ENCODE results near the gene CYLD.

DNA sequence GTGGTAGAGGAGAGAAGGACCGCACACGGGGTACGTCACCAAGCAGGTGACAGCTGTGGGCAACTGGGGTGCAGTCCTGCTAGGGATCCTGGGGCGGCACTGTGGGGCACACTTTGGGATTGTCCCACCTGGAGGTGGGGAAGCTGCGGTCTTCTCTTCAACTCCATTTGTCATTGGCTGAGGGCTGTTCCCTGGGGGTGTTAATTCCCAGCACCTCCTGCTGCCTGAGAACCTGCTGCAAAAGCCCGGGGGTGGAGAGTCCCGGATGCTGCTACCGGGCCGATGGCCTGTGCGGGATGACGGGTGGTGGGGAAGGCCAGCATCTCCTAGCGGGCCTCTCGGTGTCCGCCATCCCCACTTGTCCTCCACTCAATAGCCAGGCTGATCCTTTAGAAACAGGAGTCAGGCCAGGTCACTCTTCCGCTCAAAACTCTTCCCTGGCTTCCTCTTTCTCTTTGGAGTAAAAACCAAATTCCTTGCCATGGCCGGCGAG, 100.2 kb downstream of the CYLD start:
- no peak for TF ChIP-seq POLR2A (IDR thresholded peaks at IDR 0.05)
- TF ChIP-seq, protein P1, sequence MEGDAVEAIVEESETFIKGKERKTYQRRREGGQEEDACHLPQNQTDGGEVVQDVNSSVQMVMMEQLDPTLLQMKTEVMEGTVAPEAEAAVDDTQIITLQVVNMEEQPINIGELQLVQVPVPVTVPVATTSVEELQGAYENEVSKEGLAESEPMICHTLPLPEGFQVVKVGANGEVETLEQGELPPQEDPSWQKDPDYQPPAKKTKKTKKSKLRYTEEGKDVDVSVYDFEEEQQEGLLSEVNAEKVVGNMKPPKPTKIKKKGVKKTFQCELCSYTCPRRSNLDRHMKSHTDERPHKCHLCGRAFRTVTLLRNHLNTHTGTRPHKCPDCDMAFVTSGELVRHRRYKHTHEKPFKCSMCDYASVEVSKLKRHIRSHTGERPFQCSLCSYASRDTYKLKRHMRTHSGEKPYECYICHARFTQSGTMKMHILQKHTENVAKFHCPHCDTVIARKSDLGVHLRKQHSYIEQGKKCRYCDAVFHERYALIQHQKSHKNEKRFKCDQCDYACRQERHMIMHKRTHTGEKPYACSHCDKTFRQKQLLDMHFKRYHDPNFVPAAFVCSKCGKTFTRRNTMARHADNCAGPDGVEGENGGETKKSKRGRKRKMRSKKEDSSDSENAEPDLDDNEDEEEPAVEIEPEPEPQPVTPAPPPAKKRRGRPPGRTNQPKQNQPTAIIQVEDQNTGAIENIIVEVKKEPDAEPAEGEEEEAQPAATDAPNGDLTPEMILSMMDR (IDR thresholded peaks at IDR 0.05), result no peak
- TF ChIP-seq POLR2AphosphoS5 (IDR thresholded peaks at IDR 0.05), result no peak
- TF ChIP-seq EP300 (IDR thresholded peaks at IDR 0.05), result no peak

Data from sigmoid colon (tissue), 4 donors.